Neural progenitor cell (in vitro differentiated cells): ENCODE measurements around the gene ZHX3. TPM values are rescaled to one million over a fixed set of nuclear protein-coding genes. Genes with fewer than 3 reads are reported as not detected.

Experiments
- DNase-seq: peaks from one replicate; pipeline ENCODE4 v3.0.0-alpha.2; 2016; ENCODE audit warnings: low spot score
- H2AFZ ChIP-seq: fragments of 200-600 bp; sonication (generic); replicated peaks from 2 replicates; pipeline ENCODE4 v1.6.1; 2016; ENCODE audit warnings: antibody characterized with exemption
- H3F3A ChIP-seq: fragments of 200-600 bp; sonication (generic); 2 replicates; pipeline ENCODE4 v1.6.1; 2016; ENCODE audit warnings: antibody characterized with exemption, low read depth
- H3K27ac ChIP-seq: fragments of 200-600 bp; sonication (generic); 2 replicates; pipeline ENCODE4 v1.5.1; 2016; ENCODE audit warnings: mild to moderate bottlenecking
- H3K27me3 ChIP-seq: fragments of 200-600 bp; sonication (generic); 2 replicates; pipeline ENCODE4 v1.6.1; 2016; ENCODE audit warnings: mild to moderate bottlenecking, moderate library complexity
- H3K36me3 ChIP-seq: fragments of 200-600 bp; sonication (generic); 2 replicates; pipeline ENCODE4 v1.5.1; 2016
- H3K4me1 ChIP-seq: fragments of 200-600 bp; sonication (generic); 2 replicates; pipeline ENCODE4 v1.6.1; 2016; ENCODE audit warnings: mixed run types
- H3K4me2 ChIP-seq: fragments of 200-600 bp; sonication (generic); 2 replicates; pipeline ENCODE4 v1.6.1; 2016
- H3K4me3 ChIP-seq: fragments of 200-600 bp; sonication (generic); 2 replicates; pipeline ENCODE4 v1.5.1; 2016
- H3K79me2 ChIP-seq: fragments of 200-600 bp; sonication (generic); 2 replicates; pipeline ENCODE4 v1.6.1; 2016; ENCODE audit warnings: low read depth
- H3K9ac ChIP-seq: fragments of 200-600 bp; sonication (generic); 2 replicates; pipeline ENCODE4 v1.6.1; 2016
- H3K9me3 ChIP-seq: fragments of 200-600 bp; sonication (generic); 2 replicates; pipeline ENCODE4 v1.5.1; 2016; ENCODE audit warnings: low read depth
- H4K20me1 ChIP-seq: fragments of 200-600 bp; sonication (generic); 2 replicates; pipeline ENCODE4 v1.6.1; 2016; ENCODE audit warnings: low read depth
- H3K27ac Mint-ChIP-seq: 3 replicates; pipeline ENCODE4 v1.8.0; 2021; ENCODE audit warnings: mixed read lengths
- H3K27me3 Mint-ChIP-seq: 2 replicates; pipeline ENCODE4 v1.8.0; 2022; ENCODE audit warnings: low read depth, mild to moderate bottlenecking, inconsistent platforms, moderate library complexity, mixed read lengths; ENCODE audit not compliant: insufficient read depth
- H3K36me3 Mint-ChIP-seq: 3 replicates; pipeline ENCODE4 v1.8.0; 2021; ENCODE audit warnings: mixed read lengths
- H3K4me1 Mint-ChIP-seq: 3 replicates; pipeline ENCODE4 v1.8.0; 2021; ENCODE audit warnings: mixed read lengths
- H3K4me3 Mint-ChIP-seq: 3 replicates; pipeline ENCODE4 v1.8.0; 2021; ENCODE audit warnings: mild to moderate bottlenecking, moderate library complexity, mixed read lengths
- H3K9me3 Mint-ChIP-seq: 3 replicates; pipeline ENCODE4 v1.8.0; 2020; ENCODE audit warnings: mixed read lengths
- CTCF ChIP-seq: fragments of 200-600 bp; sonication (generic); IDR thresholded peaks from 2 replicates; pipeline ENCODE4 v1.5.1; 2017; ENCODE audit warnings: antibody characterized with exemption, mild to moderate bottlenecking
- EZH2 ChIP-seq: fragments of 200-600 bp; sonication (generic); IDR thresholded peaks from 2 replicates; pipeline ENCODE4 v1.6.1; 2017; ENCODE audit warnings: antibody characterized with exemption, mild to moderate bottlenecking, moderate library complexity
- EZH2phosphoT487 ChIP-seq: fragments of 200-600 bp; sonication (generic); IDR thresholded peaks from 2 replicates; pipeline ENCODE4 v1.6.1; 2017; ENCODE audit warnings: antibody characterized with exemption
- total RNA-seq: library from RNA; depleted of rRNA; stranded (reverse); fragments of >200 nt; gene quantifications from 2 replicates; pipeline ENCODE4 v1.2.3, GENCODE V29; 2015; ENCODE audit warnings: low replicate concordance

The ZHX3 gene, protein sequence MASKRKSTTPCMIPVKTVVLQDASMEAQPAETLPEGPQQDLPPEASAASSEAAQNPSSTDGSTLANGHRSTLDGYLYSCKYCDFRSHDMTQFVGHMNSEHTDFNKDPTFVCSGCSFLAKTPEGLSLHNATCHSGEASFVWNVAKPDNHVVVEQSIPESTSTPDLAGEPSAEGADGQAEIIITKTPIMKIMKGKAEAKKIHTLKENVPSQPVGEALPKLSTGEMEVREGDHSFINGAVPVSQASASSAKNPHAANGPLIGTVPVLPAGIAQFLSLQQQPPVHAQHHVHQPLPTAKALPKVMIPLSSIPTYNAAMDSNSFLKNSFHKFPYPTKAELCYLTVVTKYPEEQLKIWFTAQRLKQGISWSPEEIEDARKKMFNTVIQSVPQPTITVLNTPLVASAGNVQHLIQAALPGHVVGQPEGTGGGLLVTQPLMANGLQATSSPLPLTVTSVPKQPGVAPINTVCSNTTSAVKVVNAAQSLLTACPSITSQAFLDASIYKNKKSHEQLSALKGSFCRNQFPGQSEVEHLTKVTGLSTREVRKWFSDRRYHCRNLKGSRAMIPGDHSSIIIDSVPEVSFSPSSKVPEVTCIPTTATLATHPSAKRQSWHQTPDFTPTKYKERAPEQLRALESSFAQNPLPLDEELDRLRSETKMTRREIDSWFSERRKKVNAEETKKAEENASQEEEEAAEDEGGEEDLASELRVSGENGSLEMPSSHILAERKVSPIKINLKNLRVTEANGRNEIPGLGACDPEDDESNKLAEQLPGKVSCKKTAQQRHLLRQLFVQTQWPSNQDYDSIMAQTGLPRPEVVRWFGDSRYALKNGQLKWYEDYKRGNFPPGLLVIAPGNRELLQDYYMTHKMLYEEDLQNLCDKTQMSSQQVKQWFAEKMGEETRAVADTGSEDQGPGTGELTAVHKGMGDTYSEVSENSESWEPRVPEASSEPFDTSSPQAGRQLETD
- total RNA-seq = 5.2 and 6.8 TPM in 2 replicates

- Mint-ChIP-seq H3K4me1 (peaks cover 12% of the 10 kb centered on the region), H3K9me3 (no peaks in the 10 kb centered on the region), H3K4me3 (peak within 1 kb of the TSS; percentile 86), H3K36me3 (no peaks in the 10 kb centered on the region), H3K27ac (peak within 1 kb of the TSS; percentile 73), H3K27me3 (peaks cover 2% of the 10 kb centered on the region)
- Histone ChIP-seq H2AFZ (peak within 1 kb of the TSS; percentile 97), H3K4me1 (peaks cover 3% of the 10 kb centered on the region), H3K27ac (no peak within 1 kb of the TSS), H3K27me3 (peaks cover 14% of the 10 kb centered on the region), H3K79me2 (no peaks in the 10 kb centered on the region), H3K36me3 (no peaks in the 10 kb centered on the region), H3K4me3 (peak within 1 kb of the TSS; percentile 77), H3K9me3 (no peaks in the 10 kb centered on the region), H3K9ac (peak within 1 kb of the TSS; percentile 6), H3K4me2 (peak within 1 kb of the TSS; percentile 80), H3F3A (peaks cover 9% of the 10 kb centered on the region), H4K20me1 (no peaks in the 10 kb centered on the region)
- DNase-seq = peak; percentile 99
- TF ChIP-seq CTCF (no peak), EZH2phosphoT487 (no peak), EZH2 (no peak)
These were observed at the start of gene ZHX3 for GRCh38 chr20:41317546-41318270. Gene ZHX3, minus strand, starts transcription at chr20:41317731. Its CDS starts 112,815 bp downstream, at chr20:41204916.

DNA sequence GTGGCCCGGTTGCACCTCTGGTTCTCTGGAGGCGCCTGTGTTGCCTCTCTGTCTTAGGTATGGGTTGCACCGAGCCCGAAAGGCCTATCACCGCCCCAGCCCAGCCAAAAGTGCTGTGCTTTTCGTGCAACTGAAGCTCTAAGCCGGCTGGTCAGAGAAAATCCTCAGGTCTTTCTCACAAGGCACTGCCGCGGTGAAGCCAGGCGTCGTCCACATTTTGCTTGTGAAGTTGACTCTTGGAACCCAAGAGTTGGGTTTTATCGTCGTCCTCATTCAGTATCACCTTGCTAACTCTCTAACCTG lies 49.8 kb upstream of the ZHX3 start:
- TF ChIP-seq EZH2 (peak; percentile 0), EZH2phosphoT487 (no peak), CTCF (no peak)
- H3K27me3 ChIP-seq = peaks cover 63% of the 10 kb centered on the region
- H3K36me3 Mint-ChIP-seq = no peaks in the 10 kb centered on the region

DNA sequence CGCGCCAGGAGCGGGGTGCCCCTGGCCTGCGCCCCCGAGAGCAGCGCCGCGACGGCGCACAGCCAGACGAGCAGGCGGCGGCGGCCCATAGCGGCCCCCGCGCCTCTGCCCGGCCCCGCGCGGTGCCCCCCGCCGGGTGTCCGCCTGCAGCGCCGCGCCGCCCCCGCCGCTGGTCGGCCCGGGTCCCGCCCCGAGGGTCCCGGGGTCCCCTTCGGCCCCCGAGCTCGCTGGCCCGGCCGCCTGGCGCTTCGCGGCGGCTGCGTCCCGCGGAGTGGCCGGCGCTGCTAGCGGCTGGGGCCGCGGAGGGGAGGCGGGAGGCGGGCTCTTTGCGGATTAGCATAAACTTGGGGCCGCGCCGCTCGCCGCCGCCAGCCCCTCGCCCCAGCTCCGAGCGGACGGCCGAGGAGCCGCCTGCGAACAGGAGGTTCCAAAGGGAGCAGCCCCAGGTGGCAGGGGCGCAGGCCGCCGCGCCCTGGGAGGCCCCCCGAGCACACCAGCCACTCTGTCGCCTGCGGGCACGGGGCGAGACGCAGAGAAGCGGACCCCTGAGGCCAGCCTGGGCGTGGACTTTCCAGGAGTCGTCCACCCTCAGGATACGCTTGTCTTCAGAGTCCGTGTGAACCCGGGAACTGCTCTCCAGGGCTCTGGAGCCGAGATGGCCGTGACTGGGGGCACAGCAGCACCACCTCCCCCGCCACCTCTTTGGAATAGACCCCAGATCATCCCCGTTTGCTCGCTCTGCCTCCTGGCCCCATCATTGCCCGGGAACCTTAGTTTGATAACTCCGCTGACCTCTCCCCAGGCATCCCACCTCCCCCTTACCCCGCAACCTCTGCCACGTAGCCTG lies 49.2 kb upstream of the ZHX3 start, which contains the start of gene EMILIN3:
EMILIN3 (minus strand) TSS at position 273 of the 847 bp plus-strand sequence; CDS start at position 89, 184 bp downstream.
- Mint-ChIP-seq H3K36me3 (no peaks in the 10 kb centered on the region), H3K27me3 (peaks cover 21% of the 10 kb centered on the region), H3K27ac (peak within 1 kb of the TSS; percentile 89), H3K9me3 (peaks cover 6% of the 10 kb centered on the region), H3K4me1 (peaks cover 11% of the 10 kb centered on the region), H3K4me3 (peak within 1 kb of the TSS; percentile 90)
- Histone ChIP-seq H3K9me3 (no peaks in the 10 kb centered on the region), H3K79me2 (no peaks in the 10 kb centered on the region), H2AFZ (peak within 1 kb of the TSS; percentile 99), H3K27ac (no peak within 1 kb of the TSS), H3K4me1 (peaks cover 9% of the 10 kb centered on the region), H3K4me2 (peak within 1 kb of the TSS; percentile 100), H4K20me1 (peaks cover 10% of the 10 kb centered on the region), H3K36me3 (no peaks in the 10 kb centered on the region), H3K27me3 (peaks cover 63% of the 10 kb centered on the region), H3F3A (peaks cover 12% of the 10 kb centered on the region), H3K4me3 (peak within 1 kb of the TSS; percentile 68), H3K9ac (no peak within 1 kb of the TSS)
- DNase-seq = peak; percentile 90
- TF ChIP-seq CTCF (no peak), EZH2phosphoT487 (no peak), EZH2 (no peak)

More for the DNA sequence above, 49.8 kb upstream of the ZHX3 start:
- DNase-seq = peak; percentile 42
- Histone ChIP-seq H3K9ac (no peak overlapping the region), H3K4me3 (peak overlapping the region; percentile 68), H3K36me3 (no peaks in the 10 kb centered on the region), H3F3A (peaks cover 12% of the 10 kb centered on the region), H2AFZ (peak overlapping the region; percentile 99), H4K20me1 (peaks cover 10% of the 10 kb centered on the region), H3K79me2 (no peaks in the 10 kb centered on the region), H3K4me2 (peak overlapping the region; percentile 100), H3K9me3 (no peaks in the 10 kb centered on the region), H3K4me1 (peaks cover 9% of the 10 kb centered on the region), H3K27ac (no peak overlapping the region)
- Mint-ChIP-seq H3K4me1 (peaks cover 11% of the 10 kb centered on the region), H3K4me3 (peak overlapping the region; percentile 90), H3K27me3 (peaks cover 21% of the 10 kb centered on the region), H3K27ac (peak overlapping the region; percentile 89), H3K9me3 (peaks cover 6% of the 10 kb centered on the region)
